H9 (cell line): ENCODE results near the gene TNRC18. TPM values are rescaled to one million over a fixed set of nuclear protein-coding genes. Genes with fewer than 3 reads are reported as not detected.

Source experiments
- DNase-seq: peaks from one replicate; pipeline ENCODE4 v3.0.0-alpha.2; 2017
- H2AFZ ChIP-seq: one replicate; pipeline ENCODE4 v1.6.1; 2013; ENCODE audit warnings: mild to moderate bottlenecking, low read length, control low read depth, moderate library complexity
- H2AK5ac ChIP-seq: 2 replicates; pipeline ENCODE4 v1.6.1; 2013; ENCODE audit warnings: low read length, control low read depth, mixed read lengths; ENCODE audit not compliant: insufficient read length
- H2BK120ac ChIP-seq: one replicate; pipeline ENCODE4 v1.6.1; 2013; ENCODE audit warnings: low read depth, mild to moderate bottlenecking, low read length, control low read depth, inconsistent platforms; ENCODE audit not compliant: poor library complexity, severe bottlenecking
- H2BK12ac ChIP-seq: 2 replicates; pipeline ENCODE4 v1.6.1; 2013; ENCODE audit warnings: low read length, control low read depth, mixed read lengths, low read depth; ENCODE audit not compliant: insufficient read length
- H2BK15ac ChIP-seq: 2 replicates; pipeline ENCODE4 v1.6.1; 2013; ENCODE audit warnings: low read depth, low read length, control low read depth
- H2BK20ac ChIP-seq: one replicate; pipeline ENCODE4 v1.6.1; 2013; ENCODE audit warnings: low read depth, mild to moderate bottlenecking, low read length, control low read depth, inconsistent platforms; ENCODE audit not compliant: poor library complexity, severe bottlenecking
- H2BK5ac ChIP-seq: 2 replicates; pipeline ENCODE4 v1.6.1; 2013; ENCODE audit warnings: low read length, control low read depth, mixed read lengths; ENCODE audit not compliant: insufficient read length
- H3K14ac ChIP-seq: 2 replicates; pipeline ENCODE4 v1.6.1; 2013; ENCODE audit warnings: low read length, control low read depth; ENCODE audit not compliant: insufficient read depth
- H3K18ac ChIP-seq: 2 replicates; pipeline ENCODE4 v1.6.1; 2013; ENCODE audit warnings: low read depth, mild to moderate bottlenecking, mixed read lengths, low read length, control low read depth; ENCODE audit not compliant: insufficient read length
- H3K23ac ChIP-seq: 2 replicates; pipeline ENCODE4 v1.6.1; 2013; ENCODE audit warnings: low read length, control low read depth, mixed read lengths, low read depth; ENCODE audit not compliant: insufficient read length
- H3K23me2 ChIP-seq: 2 replicates; pipeline ENCODE4 v1.6.1; 2013; ENCODE audit warnings: low read depth, mild to moderate bottlenecking, mixed read lengths, low read length, control low read depth; ENCODE audit not compliant: insufficient read length, poor library complexity, severe bottlenecking
- H3K27ac ChIP-seq: 2 replicates; pipeline ENCODE4 v1.5.1; 2013; ENCODE audit warnings: low read length, control low read depth, mixed read lengths, low read depth; ENCODE audit not compliant: insufficient read length
- H3K27me3 ChIP-seq: 2 replicates; pipeline ENCODE4 v1.6.1; 2013; ENCODE audit warnings: low read length, control low read depth, inconsistent platforms; ENCODE audit not compliant: insufficient read depth
- H3K4ac ChIP-seq: 2 replicates; pipeline ENCODE4 v1.6.1; 2013; ENCODE audit warnings: low read depth, mild to moderate bottlenecking, control low read depth, inconsistent platforms, low read length, moderate library complexity
- H3K4me1 ChIP-seq: 2 replicates; pipeline ENCODE4 v1.6.1; 2013; ENCODE audit warnings: low read length, control low read depth, inconsistent platforms; ENCODE audit not compliant: insufficient read depth
- H3K4me2 ChIP-seq: 2 replicates; pipeline ENCODE4 v1.6.1; 2013; ENCODE audit warnings: low read length, control low read depth, mixed read lengths; ENCODE audit not compliant: insufficient read length, insufficient read depth
- H3K56ac ChIP-seq: 2 replicates; pipeline ENCODE4 v1.6.1; 2013; ENCODE audit warnings: low read depth, mild to moderate bottlenecking, mixed read lengths, low read length, control low read depth; ENCODE audit not compliant: insufficient read length
- H3K79me1 ChIP-seq: 2 replicates; pipeline ENCODE4 v1.6.1; 2013; ENCODE audit warnings: low read depth, mild to moderate bottlenecking, moderate library complexity, low read length, control low read depth, inconsistent platforms; ENCODE audit not compliant: insufficient read depth, poor library complexity, severe bottlenecking
- H3K79me2 ChIP-seq: 2 replicates; pipeline ENCODE4 v1.6.1; 2013; ENCODE audit warnings: low read length, control low read depth, inconsistent platforms; ENCODE audit not compliant: insufficient read depth
- H3K9ac ChIP-seq: 2 replicates; pipeline ENCODE4 v1.6.1; 2013; ENCODE audit warnings: low read length, control low read depth, mixed read lengths; ENCODE audit not compliant: insufficient read length; ENCODE audit errors: extremely low read depth
- H3K9me3 ChIP-seq: one replicate; pipeline ENCODE4 v1.6.1; 2013; ENCODE audit warnings: low read depth, low read length, inconsistent platforms; ENCODE audit not compliant: control insufficient read depth
- H3T11ph ChIP-seq: one replicate; pipeline ENCODE4 v1.6.1; 2013; ENCODE audit warnings: mild to moderate bottlenecking, low read length, control low read depth, inconsistent platforms
- H4K20me1 ChIP-seq: one replicate; pipeline ENCODE4 v1.6.1; 2013; ENCODE audit not compliant: control insufficient read depth, insufficient read length, insufficient read depth
- H4K5ac ChIP-seq: 2 replicates; pipeline ENCODE4 v1.6.1; 2013; ENCODE audit warnings: low read depth, mild to moderate bottlenecking, mixed read lengths, low read length, control low read depth; ENCODE audit not compliant: insufficient read length
- H4K8ac ChIP-seq: replicated peaks from 2 replicates; pipeline ENCODE4 v1.6.1; 2013; ENCODE audit warnings: low read length, control low read depth, mixed read lengths, low read depth; ENCODE audit not compliant: insufficient read length
- H4K91ac ChIP-seq: 2 replicates; pipeline ENCODE4 v1.6.1; 2013; ENCODE audit warnings: low read depth, mild to moderate bottlenecking, moderate library complexity, mixed read lengths, low read length, control low read depth; ENCODE audit not compliant: insufficient read length
- H3K27ac Mint-ChIP-seq, 3 experiments: 2 replicates in 2 of 3; 3 replicates in 1 of 3; pipeline ENCODE4 v1.8.0; 2020 to 2021; ENCODE audit warnings: mixed read lengths in 3 of 3, mild to moderate bottlenecking in 1 of 3, moderate library complexity in 1 of 3
- H3K27me3 Mint-ChIP-seq: 2 replicates; pipeline ENCODE4 v1.8.0; 2021; ENCODE audit warnings: low read depth, mild to moderate bottlenecking, moderate library complexity, mixed read lengths
- H3K36me3 Mint-ChIP-seq, 3 experiments: 2 replicates in 2 of 3; 3 replicates in 1 of 3; pipeline ENCODE4 v1.8.0; 2020 to 2021; ENCODE audit warnings: low read depth in 3 of 3, mixed read lengths in 3 of 3; ENCODE audit not compliant: insufficient read depth in 1 of 3
- H3K4me1 Mint-ChIP-seq, 2 experiments: 2 replicates each; pipeline ENCODE4 v1.8.0; 2020; ENCODE audit warnings: mixed read lengths in 2 of 2
- H3K4me3 Mint-ChIP-seq, 2 experiments: 2 replicates in 1 of 2; 3 replicates in 1 of 2; pipeline ENCODE4 v1.8.0; 2020 to 2021; ENCODE audit warnings: mild to moderate bottlenecking in 2 of 2, mixed read lengths in 2 of 2, moderate library complexity in 1 of 2
- H3K9me3 Mint-ChIP-seq, 2 experiments: 2 replicates in 1 of 2; 3 replicates in 1 of 2; pipeline ENCODE4 v1.8.0; 2020; ENCODE audit warnings: mild to moderate bottlenecking in 2 of 2, mixed read lengths in 2 of 2, moderate library complexity in 1 of 2
- CTCF ChIP-seq: fragments of 200-600 bp; sonication (generic); conservative IDR thresholded peaks from 3 replicates; pipeline ENCODE4 v1.8.0; 2021; ENCODE audit warnings: antibody characterized with exemption, mild to moderate bottlenecking
- WGBS: extraction: QIAGEN DNeasy Blood & Tissue Kit; methylation state at CpG from one replicate; pipeline ENCODE4 v1.1.7; 2013; ENCODE audit warnings: missing lambda C conversion rate, low lambda C conversion rate, mixed read lengths; ENCODE audit not compliant: insufficient read length; ENCODE audit errors: extremely low coverage; 5-methylcytosine and 5-hydroxymethylcytosine counted together
- total RNA-seq: library from RNA; stranded (reverse); gene quantifications from 2 replicates; pipeline ENCODE4 v1.2.1, GENCODE V29; 2021

The TNRC18 gene
- total RNA-seq, 1 experiment from 2014 or later = 21.2 TPM

GRCh38 chr7:5310822-5311405, 112.7 kb downstream of the TNRC18 start:
- H3K27me3 Mint-ChIP-seq = no peaks in the 10 kb centered on the region
- no peak for DNase-seq
- H3K79me2 ChIP-seq = no peaks in the 10 kb centered on the region
- H2BK120ac ChIP-seq = no peak overlapping the region
- no peaks in the 10 kb centered on the region for H3K23me2 ChIP-seq
- no peak overlapping the region for H3K9ac ChIP-seq
- no peak overlapping the region for H2BK20ac ChIP-seq
- H3K4me3 Mint-ChIP-seq = no peak overlapping the region
- no peak overlapping the region for H2AFZ ChIP-seq
- TF ChIP-seq CTCF = no peak
- no peak overlapping the region for H3K4ac ChIP-seq
- H2BK5ac ChIP-seq = no peak overlapping the region
- peak overlapping the region; percentile 72 for H3K23ac ChIP-seq
- H3K4me2 ChIP-seq = no peak overlapping the region
- no peaks in the 10 kb centered on the region for H3K9me3 ChIP-seq
- no peaks in the 10 kb centered on the region for H4K20me1 ChIP-seq
- H3K27ac Mint-ChIP-seq = no peak overlapping the region
- no peak overlapping the region for H4K8ac ChIP-seq
- no peak overlapping the region for H3K56ac ChIP-seq
- H2BK12ac ChIP-seq = no peak overlapping the region
- H3K27ac ChIP-seq = no peak overlapping the region
- H3K18ac ChIP-seq = no peak overlapping the region
- no peak overlapping the region for H3T11ph ChIP-seq
- H3K9me3 Mint-ChIP-seq = no peaks in the 10 kb centered on the region
- H2AK5ac ChIP-seq = no peak overlapping the region
- WGBS = no CpG with 5 or more reads among the region's 16 CpGs
- no peaks in the 10 kb centered on the region for H3K79me1 ChIP-seq
- no peak overlapping the region for H4K5ac ChIP-seq
- H4K91ac ChIP-seq = no peak overlapping the region
- no peak overlapping the region for H2BK15ac ChIP-seq
- no peaks in the 10 kb centered on the region for H3K27me3 ChIP-seq
- H3K36me3 Mint-ChIP-seq = 0 out of 7 replicates have a peak, but pooled peaks cover 0 to 5% (median 0%) of the 10 kb centered on the region in 3 experiments
- H3K4me1 ChIP-seq = no peaks in the 10 kb centered on the region
- no peak overlapping the region for H3K14ac ChIP-seq
- no peaks in the 10 kb centered on the region for H3K4me1 Mint-ChIP-seq
